NCI-H460 (cell line): ENCODE measurements around the gene CHMP1B. TPM values are rescaled to one million over a fixed set of nuclear protein-coding genes. Genes with fewer than 3 reads are reported as not detected.
"Not testable (repeated sequence)": the region's sequence is repeated elsewhere in the genome, so short reads cannot be mapped to it uniquely, and the experiment has no call there.

Experiments used
- DNase-seq: peaks from one replicate; pipeline ENCODE4 v3.0.0-alpha.2; 2016; ENCODE audit warnings: low read depth; ENCODE audit errors: extremely low read depth
- total RNA-seq: library from RNA; depleted of rRNA; stranded (reverse); fragments of >200 nt; shearing (Covaris generic); gene quantifications from 2 replicates; pipeline ENCODE4 v1.2.3, GENCODE V29; 2014

The CHMP1B gene
- total RNA-seq, 1 experiment from 2014 or later = 136 TPM

- DNase-seq = no peak
Observed at GRCh38 chr18:11834772-11835171, 16.4 kb upstream of the CHMP1B start.

- no peak for DNase-seq
Observed at GRCh38 chr18:11839556-11839955, 11.7 kb upstream of the CHMP1B start.

- DNase-seq = no peak
Observed at GRCh38 chr18:11840493-11840892, 10.7 kb upstream of the CHMP1B start.

GRCh38 chr18:11842562-11842961 lies 8.7 kb upstream of the CHMP1B start:
- DNase-seq = no peak

GRCh38 chr18:11844436-11844835 lies 6.8 kb upstream of the CHMP1B start:
- DNase-seq = no peak

- no peak for DNase-seq
Observed at GRCh38 chr18:11845654-11846053, 5.6 kb upstream of the CHMP1B start.

- DNase-seq = no peak
Observed at GRCh38 chr18:11847811-11848210, 3.4 kb upstream of the CHMP1B start.

GRCh38 chr18:11849279-11849678 lies 1.9 kb upstream of the CHMP1B start:
- DNase-seq = no peak

- DNase-seq = peak; percentile 96
Observed at GRCh38 chr18:11849841-11850634, 1.2 kb upstream of the CHMP1B start.

GRCh38 chr18:11850821-11851145 lies 430 bp upstream of the CHMP1B start:
- no peak for DNase-seq

GRCh38 chr18:11851806-11852337 lies 659 bp downstream of the CHMP1B start:
- no peak for DNase-seq

GRCh38 chr18:11854554-11854953 lies 3.3 kb downstream of the CHMP1B start:
- not testable (repeated sequence) for DNase-seq

- DNase-seq = peak; percentile 98
Observed at GRCh38 chr18:11857177-11857887, 6.1 kb downstream of the CHMP1B start.

GRCh38 chr18:11859282-11859830 lies 8.1 kb downstream of the CHMP1B start:
- no peak for DNase-seq

- DNase-seq = peak; percentile 70
Observed at GRCh38 chr18:11859903-11860407, 8.7 kb downstream of the CHMP1B start.

- no peak for DNase-seq
Observed at GRCh38 chr18:11860594-11861450, 9.6 kb downstream of the CHMP1B start.

- DNase-seq = no peak
Observed at GRCh38 chr18:11861583-11862288, 10.5 kb downstream of the CHMP1B start.

GRCh38 chr18:11862468-11863137 lies 11.4 kb downstream of the CHMP1B start:
- no peak for DNase-seq

GRCh38 chr18:11864471-11864870 lies 13.3 kb downstream of the CHMP1B start:
- DNase-seq = no peak
